Measurements from ENCODE around the gene ENAH.

Gene ENAH

DNA sequence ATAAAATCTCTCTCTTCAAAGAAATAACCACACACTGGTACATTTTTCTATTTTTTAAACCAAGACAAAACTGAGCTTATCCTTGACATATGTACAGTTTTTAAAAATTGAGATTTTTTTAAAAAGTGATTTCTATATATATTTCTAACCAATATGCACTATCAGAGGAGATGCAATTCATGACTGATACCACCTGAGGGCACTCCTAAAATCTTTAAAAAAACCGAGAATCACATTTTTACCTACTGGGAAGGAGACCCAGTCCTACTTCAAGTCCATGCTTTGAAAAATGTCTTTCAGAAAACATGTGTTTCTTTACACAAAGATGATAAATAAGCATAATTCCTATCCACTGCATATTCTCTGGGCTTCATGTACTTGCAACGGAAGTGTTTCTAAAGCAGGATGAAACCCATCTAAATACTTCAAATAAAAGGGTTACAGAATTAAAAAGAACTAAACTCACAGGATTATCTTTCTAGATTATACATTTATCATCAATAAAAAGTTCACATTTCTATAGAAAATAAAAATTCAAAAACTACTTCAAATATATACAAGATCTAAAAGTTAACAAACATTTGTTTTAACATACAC, 98.6 kb downstream of the ENAH start:
- DNase-seq = no peak

DNA sequence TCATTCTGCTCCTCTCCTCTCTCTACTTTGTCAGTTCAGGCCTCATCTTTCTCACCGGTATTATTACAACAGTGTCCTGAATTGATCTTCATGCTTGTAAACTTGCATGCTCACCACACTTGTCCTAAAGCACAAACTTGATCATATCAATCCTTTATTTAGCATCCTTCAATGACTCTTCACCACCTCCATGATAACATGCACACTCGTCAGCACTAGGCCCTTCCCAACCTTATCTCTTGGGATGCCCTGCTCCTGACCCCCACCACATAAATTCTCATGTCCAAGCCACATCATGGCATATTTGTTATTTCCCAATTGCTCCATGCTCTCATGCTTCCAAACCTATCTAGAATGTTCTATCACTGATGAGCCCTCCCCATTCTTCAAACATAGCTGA, 103.1 kb downstream of the ENAH start:
- DNase-seq = no peak

DNA sequence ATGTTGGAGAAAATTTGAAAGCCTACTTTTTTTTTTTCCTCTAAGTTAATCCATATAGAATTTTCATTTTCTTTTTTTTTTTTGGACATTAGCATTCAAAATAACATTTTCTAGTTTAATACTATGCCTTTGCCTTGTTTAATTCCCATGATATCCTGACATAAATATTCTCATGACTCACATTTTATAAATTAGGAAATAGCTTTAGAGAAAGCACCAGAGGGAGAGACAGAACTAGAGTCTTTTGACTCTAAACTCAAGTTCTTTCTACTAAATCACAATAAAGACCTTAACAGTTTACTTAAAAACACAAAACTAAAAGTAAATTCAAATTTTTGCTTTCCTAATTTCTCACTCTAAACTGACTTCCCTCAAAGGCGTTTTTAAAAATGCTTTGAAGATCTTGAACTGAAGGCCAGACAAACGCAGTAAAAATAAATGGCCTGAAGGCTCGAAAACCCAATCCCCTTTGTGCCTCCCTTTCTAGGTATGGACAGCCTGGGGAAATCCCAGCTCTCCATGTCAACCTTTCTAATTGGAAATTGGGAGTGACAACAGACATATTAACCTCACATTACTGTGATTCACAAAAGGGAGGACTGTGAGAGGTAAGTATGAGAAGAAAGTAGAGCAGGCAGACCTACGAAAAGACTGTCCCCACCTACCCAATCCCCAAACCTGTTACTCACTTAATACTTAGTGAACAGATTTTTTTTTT, 104.6 kb downstream of the ENAH start:
- DNase-seq = no peak

DNA sequence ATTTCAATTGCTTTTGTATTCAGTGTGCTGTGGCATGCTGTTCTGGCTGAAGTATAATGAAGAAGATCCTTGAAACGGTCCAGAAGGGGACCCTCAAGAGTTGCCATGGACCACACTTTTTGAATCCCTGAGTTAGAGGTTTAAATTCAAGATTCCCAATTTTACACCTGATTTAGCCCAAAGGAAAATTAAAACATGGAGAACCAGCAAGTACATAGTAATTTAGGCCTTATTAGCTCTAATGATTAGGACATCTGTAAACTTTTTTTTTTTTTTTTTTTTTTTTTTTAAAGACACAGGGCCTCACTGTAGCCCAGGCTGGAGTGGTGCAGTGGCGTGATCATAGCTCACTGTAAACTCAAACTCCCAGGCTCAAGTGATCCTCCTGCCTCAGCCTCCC, 107.3 kb downstream of the ENAH start:
- no peak for DNase-seq

DNA sequence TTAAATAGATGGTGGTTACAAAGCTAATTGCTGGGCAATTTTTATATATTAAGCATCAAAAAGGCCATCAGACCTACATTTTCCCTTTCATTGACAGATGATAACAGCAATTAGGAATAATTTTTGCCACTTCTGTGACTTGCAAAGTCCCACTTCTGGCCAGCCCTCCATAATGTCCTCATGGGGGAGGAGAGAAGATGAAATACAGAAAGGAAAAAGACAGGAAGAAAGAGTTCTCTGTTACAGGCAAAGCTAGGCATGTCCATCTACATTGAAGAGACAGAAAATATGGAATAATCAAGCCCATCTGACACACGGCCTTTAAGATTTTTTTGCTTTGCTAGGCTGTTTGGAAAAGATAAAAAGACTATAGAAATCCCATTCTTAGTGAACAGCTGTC, 108.0 kb downstream of the ENAH start:
- no peak for DNase-seq

DNA sequence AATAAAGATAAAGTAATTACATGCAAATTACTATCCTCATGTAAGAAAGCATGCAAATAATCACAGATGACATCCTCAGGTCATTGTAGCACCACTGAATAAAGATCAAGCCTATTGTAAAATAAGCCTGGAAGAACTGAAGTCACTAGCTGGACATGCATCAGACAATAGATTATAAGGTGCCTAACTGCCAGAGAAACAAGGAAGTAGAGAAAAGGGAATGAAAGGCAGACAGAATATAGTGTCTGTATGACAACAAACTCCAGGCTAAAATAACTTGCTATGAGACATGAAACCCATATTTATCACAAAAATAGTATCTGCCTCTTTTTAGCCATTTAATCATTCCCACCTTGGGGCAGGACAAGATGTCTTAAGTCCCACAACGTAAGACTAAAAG, 108.7 kb downstream of the ENAH start:
- no peak for DNase-seq

DNA sequence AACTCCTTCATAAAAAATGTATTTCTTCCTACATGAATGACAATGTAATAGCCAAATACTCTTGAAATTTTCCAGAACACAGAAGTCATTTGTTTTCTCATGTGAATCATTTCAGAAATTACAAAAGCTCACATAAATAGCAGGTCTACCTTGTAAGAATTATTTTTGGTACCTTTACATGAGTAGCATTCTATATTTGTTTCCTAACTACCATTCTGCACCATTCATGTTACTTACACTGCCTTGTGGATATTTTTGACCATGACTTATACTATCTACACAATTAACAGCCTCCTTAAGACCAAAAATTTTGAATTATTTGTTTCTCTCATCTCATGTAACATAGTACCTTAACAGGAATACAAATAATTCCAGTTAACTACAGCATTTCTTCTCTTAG, 109.6 kb downstream of the ENAH start:
- no peak for DNase-seq

DNA sequence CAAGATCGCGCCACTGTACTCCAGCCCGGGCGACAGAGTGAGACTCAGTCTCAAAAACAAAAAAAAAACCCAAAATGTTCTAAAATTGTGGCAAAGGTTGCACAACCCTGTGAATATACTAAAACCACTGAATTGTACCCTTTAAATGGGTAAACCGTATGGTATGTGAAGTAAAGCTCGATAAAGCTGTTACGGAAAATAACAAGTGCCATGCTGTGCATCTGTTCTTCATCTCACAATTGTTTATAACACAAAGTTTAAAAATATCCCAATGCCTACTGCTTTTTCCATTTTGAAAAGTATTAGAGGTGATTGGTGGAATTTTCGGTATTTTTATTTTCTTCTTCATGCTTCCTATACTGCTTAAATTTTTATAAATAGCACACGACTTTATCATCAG, 111.5 kb downstream of the ENAH start:
- DNase-seq = no peak

DNA sequence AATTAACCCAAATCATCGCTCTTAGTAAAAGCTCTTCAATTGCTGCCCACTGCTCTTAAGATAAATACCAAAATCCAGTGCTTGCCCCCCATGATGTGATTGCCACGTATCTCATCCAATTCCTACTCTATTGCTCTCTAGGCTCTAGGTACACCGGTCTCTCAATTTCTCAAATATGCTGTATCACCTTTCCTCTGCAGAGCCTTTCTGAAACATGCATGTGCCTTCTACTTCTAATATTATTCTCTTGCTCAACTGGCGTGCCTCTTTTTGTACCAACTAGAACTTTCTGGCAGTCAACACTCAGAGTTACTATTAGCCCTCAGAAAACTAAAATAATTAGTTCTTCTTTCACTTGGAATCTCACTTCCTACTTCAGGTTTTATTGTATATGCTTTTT, 113.3 kb downstream of the ENAH start:
- DNase-seq = no peak

DNA sequence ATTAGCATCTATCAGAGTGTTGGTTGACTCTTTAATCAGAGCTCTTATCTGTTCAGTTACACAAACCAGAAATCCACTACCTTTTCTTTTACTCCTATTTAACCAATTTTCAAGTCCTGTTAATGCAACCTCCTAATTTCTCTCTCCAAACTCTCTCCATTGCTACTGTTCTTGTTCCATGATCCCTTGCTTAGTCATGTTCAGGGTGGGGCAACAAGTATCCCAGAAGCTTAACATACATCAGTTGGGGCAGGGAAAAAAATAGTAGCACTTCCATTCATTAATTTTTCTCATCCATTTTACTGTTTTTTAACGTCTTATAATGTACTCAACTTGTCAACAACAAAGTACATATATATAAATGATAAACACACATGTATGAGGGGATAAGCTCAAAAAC, 113.9 kb downstream of the ENAH start:
- DNase-seq = no peak

DNA sequence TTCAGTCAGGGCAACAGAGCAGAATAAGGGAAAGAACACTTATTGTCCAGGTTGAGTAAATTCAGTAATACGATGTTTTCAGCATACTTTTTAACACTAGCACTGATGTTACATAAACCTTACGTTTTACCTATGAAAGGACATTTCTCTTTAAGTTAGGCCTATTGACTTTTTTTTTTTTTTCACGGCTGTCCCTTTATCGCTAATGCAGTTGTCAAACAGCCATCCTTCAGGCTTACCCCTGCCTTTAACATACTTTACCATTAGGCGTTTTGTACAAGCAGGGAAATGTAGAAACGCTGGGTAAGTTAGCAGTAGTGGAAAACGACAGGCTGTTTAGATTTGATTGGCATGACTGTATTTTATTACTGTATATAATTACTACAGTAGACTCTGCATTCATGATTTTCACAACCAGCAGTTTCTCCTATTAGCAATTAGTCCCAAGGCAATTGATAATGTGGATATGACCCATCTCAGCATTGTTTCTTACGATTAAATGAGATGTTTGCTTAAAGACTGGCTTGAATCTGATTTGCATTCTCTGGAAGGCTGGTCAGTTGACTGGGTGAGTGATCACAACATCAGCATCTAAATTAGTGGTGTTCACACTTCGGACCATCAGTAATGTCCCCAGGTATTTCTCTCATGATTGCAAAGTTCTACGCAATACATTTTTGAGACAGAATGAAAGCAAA, 115.2 kb downstream of the ENAH start:
- no peak for DNase-seq

DNA sequence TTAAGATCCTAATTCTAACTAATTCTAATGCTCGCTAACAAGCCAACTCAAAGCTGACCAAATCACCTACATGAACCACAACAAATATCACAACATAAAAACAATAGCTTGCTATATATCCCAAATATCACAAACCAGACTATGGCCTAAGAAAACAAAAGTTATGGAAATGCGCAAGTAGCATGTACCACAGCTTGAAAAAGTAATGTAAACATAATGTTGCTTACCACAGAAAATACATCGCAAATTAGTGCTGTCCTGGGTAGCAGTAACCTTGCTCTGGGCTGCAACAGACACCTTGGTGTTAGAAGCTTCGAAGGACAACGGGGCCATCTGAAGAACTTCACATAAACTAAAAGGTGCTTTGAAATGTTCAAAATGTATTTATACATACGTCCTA, 117.6 kb downstream of the ENAH start:
- DNase-seq = no peak

DNA sequence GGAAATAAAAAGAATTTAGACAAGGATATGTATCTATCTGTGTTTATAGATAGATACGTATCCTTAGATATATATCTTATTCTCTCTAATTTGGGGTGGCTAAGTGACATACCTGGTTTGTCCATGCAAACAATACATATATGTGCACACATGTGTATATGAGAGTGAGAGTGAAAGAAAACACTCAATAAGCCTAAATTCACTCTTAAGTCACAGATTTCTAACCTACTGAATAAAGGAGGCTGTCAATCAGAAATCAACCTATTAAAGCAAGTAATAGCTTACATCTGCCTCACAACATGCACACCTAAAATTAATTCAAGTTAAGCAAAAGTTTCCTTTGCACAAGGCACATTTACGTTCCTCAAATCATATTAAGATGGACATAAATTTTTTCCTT, 118.2 kb downstream of the ENAH start:
- no peak for DNase-seq

DNA sequence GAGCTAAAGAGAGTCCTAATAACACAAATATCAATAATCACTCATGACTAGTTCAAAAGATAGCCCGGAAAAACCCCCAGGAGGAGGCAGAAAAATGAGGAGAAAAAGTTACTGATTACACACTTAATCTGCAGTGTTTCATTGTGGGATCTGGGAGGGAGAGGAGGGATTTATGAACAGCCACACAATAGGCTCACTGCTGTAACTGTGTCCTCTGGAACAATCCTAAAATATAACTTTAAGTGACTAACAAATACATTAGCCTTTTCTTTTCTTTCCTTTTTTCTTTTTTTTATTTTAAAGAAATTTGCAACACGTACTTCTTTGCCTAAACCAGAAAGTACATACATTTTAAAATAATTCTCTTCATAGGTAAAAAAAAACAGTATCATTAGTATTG, 118.8 kb downstream of the ENAH start:
- no peak for DNase-seq

DNA sequence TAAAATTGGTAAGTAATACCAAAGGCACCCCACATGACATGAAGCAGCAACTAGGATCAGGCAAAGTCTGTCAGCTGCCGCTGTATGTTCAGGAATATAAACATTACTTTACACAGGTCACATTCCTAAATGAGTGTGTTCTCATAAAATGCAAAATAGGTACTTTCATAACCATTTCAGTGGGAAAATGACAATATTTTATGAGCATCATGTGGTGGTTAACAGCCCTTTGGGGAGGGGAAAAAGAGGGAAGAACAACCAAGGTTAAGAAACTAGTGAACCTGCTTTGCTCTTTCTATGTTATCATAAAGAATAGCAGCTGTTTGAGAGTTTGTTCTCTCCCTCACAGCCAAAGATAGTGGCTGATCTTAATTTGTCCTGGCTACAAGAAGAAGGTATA, 119.7 kb downstream of the ENAH start:
- no peak for DNase-seq

DNA sequence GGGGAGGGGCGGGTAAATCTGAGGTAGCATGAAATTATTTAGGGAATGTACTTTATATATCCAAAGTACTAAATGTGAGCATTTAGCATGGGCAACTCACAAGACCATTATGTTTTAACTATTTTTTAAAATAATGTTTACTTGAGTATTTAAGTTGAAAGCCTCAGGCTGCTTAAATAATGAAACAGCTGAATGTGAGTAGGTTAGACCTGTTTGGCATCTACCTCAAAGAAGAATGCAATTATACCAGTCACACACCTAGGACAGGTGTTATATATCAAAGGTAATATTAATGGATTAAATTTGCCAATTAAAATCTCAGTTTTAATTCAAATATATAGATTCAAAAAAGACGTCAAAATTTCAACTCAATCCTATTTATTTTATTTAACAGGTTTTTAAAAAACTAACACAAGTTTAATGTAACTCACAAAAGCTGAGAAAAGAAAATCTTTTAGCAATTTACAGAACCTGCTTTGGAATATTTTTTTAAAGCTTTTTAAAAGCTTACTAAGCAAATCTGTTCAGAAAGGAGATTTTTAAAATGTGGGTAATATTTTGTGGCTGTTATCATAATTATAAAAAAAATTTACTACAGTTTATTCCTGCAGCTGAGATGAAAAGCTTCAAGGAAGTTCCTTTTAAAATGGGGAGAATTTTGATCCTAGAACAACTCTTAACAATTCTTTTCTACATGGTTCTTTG, 120.5 kb downstream of the ENAH start:
- DNase-seq = no peak

DNA sequence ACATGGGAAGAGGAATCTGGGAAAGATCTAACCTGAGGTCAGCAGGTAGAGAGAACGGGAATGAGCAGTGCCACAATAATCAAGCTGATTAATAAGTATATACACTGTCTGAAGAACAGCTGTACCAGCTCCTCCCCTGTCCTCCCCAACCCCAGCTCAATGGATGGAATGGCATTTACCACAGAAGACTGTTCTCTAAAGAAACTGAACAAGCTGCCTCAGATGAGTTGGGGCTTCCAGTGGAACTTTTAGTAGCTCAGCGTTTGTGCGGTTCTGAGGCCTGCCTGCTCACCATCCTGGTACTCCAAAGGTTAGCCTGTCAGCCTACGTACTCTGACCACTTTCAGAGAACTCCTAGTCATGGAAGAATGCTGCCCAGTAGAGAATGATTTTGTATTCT, 123.2 kb downstream of the ENAH start:
- DNase-seq = no peak

DNA sequence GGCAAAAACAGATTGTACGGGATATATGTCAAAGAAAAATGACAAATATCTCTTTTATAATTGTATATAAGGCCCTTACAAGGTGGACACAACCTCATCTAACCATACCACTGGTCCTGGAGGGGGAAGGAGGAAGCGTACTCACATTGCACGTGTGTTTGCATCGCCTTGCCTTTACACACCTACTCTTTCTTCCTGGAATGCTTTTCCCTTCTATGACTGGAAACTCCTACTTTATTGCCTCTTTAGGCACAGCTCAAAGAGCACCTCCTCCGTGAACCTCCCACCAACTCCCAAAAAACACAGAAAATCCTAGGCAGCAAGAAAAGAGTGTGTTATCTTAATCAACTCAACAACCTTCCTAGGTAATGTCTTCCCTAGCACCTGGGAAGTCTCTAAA, 125.3 kb downstream of the ENAH start:
- DNase-seq = no peak

DNA sequence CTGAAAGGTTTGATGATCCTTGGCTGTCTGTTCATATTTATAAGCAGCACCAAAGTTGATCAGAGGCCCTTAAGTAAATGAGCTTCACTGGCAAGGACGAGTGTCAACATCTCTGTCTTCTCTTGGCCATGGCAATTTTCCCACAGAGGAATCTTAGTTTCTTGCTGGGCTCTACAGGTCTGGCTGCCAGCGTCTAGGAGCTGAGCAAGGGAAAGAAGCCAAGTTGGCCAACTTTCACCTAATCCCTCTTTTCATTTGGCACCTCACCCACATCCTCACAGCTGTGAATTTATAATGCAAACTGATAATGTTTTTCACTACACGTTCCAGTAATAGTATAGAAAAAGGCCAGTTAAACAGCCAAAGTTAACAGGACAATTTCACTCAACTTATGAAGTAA, 126.0 kb downstream of the ENAH start:
- no peak for DNase-seq

DNA sequence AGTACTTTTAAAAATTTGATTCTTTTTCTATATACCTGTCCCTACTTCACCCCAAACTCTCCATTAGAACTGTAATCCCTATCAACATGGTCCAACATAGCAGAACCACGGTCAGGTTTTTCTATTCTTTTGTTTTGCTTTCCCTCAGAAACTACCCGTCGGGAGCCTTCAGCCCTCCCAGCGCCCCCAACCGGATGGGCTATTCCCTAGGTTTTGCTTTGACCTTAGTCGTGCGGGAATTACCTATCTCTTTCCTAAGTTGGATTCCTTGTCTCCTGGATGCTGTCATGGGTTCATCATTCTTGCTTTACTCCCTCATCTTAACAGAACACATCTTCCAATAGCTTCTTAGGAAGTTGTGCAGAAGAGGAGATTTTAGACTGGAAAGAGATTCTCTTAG, 127.5 kb downstream of the ENAH start:
- DNase-seq = no peak

DNA sequence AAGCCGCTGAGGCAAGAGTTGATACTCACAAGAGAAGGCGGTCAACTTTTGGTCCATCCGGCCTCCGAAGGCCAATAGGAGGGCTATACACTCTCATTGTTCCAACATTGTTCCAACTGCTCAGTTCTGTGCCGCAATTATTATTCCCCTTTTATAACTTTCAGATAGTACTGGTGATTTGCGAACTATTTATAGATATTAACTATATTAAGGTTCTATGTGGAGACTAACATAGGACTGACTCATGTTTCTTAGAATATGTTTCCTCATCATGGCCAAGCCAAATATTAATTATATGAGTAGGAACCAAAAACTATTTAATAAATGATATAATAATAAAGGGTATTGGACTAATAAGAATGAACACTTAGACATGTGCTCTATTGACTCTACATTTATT, 128.4 kb downstream of the ENAH start:
- no peak for DNase-seq

DNA sequence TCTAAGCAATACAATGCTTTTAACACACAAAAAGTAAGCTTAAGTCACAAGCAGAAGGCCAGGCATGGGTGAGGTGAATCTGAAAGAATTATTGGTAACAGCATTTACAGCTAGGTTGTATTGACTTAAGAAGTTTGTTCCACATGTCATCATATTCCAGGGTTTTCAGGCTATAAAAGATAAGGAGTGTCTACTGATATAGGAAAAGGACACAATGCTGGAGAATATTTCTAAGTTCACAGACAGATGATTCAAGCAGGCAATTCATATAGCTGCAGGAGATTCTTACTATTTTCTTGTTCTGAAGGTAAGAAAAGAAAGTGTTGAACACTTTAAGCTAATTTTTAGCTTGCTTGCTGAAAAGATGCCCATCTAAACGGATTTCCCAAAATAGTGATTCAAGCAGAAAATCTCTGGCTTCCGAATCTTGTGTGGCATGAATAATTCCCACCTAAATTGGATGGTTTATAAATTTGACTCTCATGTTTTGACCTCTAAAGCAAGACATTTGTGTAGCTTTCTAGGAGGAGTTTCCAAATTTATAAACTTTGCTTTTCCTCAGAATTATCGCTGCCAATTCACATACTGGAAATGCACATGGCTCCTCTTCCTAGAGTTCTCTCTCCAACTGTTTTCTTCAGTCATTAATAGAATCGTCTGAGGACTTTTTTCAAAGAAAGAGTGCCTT, 129.5 kb downstream of the ENAH start:
- DNase-seq = no peak

DNA sequence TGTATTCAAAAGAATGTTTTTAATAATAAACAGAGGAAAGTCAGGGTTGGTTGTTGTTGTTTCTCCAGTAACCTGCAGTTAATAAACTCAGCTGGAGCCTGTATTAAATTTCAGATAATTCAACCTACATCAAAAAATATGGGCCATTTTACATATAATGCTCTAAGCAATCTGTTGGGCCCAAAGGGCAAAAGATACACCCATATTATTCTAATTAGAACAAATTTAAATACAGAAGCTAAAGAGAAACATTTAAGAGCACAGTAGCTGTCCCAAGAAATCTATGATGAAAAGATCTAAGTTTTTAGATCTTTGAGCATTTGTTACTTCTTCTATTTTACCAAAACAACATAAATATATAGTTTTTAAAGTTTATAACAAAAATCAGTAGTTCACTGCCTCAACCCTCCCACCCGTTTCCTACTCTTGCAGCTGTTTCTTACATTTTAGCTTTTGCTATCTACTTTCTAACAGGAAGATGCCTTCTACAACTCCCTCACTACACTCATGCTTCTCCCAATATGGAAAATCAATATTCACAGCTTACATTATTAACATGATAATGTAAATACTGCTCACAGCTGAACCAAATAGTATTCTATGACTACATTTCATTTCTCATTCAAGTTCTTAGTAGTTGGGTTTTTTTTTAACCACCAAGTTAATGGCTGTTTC, 130.2 kb downstream of the ENAH start:
- DNase-seq = no peak
